ENCODE results near the gene NCK1.

Gene NCK1

GRCh38 chr3:136861890-136862616 lies at the start of gene NCK1:
Gene NCK1, plus strand, starts transcription at chr3:136862208. Its CDS starts 65,794 bp downstream, at chr3:136928002.
- peak; percentile 100 for DNase-seq

GRCh38 chr3:136817448-136817847 lies 44.6 kb upstream of the NCK1 start:
- DNase-seq, result no peak

DNA sequence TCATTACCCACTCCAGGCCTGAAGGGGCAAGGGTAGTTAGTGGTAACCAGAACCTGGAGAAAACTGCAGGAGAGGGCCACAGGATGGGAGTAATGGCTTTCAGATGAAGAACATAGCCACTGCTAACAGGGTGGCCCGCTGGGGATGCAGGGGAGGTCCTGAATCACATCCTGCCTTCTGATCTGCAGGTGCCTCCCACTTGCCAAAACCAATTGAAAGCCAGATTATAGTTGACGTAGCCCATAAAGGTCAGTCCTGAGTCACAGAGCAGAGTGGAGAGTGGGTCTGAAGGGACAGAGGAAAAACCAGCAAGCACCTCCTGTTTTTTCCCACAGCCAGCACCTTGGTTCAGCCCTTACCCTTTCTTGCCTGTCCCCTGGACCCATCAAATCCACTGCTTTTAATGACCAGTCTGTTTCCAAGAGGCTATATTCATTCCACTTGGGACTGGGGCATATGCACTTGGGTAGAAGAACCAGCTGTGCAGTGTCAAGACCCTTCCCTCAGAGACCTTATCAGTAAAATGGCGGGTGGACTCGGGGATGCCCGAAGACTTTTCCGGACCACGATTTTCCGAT lies 43.7 kb upstream of the NCK1 start:
- DNase-seq, result peak; percentile 66

- DNase-seq, result peak; percentile 96
Observed at GRCh38 chr3:136818769-136819391, 43.1 kb upstream of the NCK1 start, which contains the start of gene SLC35G2. Gene SLC35G2, plus strand, starts transcription at chr3:136819126. Its CDS starts 35,335 bp downstream, at chr3:136854461.

DNA sequence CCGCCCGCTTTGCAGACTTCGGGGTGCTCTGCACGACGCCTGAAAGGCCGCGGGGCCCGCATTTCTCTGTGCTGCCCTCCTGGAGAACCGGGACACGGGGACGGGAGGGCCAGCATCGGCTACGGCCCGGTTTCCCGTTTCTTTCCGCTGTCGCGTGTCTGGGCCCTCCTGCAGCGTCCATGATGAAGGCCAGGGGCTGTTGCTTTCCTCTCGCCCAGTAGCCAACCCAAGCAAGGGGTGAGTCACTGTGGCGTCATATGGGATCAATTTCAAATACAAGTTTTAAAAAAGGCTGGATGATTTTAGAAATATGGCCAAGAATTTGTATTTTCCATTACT lies 42.6 kb upstream of the NCK1 start:
- peak; percentile 77 for DNase-seq

- peak; percentile 80 for DNase-seq
Observed at GRCh38 chr3:136819731-136820679, 42.0 kb upstream of the NCK1 start.

GRCh38 chr3:136831461-136831860 lies 30.5 kb upstream of the NCK1 start:
- no peak for DNase-seq

GRCh38 chr3:136835089-136835812 lies 26.8 kb upstream of the NCK1 start:
- no peak for DNase-seq

- DNase-seq, result no peak
Observed at GRCh38 chr3:136835813-136836510, 26.0 kb upstream of the NCK1 start.

GRCh38 chr3:136836511-136837156 lies 25.4 kb upstream of the NCK1 start:
- peak; percentile 17 for DNase-seq

GRCh38 chr3:136838641-136839555 lies 23.1 kb upstream of the NCK1 start:
- DNase-seq, result no peak

DNA sequence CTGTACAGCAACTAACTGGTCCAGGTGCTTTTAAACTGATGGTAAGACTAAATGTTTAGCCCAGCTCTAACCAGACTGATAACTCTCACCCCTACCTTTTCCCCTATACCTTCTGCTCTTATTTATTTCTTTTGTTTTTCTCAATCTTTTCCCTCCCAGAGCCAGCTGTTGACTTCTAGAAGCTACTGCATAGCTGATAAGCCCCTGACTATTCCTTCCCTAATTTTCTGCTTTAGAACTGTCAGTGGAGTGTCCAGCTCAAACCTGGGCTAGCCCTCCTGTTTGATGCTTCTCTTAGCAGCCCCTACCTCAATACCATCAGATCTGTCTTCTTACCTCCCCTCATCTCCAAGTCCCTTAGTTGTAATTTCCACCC lies 22.5 kb upstream of the NCK1 start:
- no peak for DNase-seq

DNA sequence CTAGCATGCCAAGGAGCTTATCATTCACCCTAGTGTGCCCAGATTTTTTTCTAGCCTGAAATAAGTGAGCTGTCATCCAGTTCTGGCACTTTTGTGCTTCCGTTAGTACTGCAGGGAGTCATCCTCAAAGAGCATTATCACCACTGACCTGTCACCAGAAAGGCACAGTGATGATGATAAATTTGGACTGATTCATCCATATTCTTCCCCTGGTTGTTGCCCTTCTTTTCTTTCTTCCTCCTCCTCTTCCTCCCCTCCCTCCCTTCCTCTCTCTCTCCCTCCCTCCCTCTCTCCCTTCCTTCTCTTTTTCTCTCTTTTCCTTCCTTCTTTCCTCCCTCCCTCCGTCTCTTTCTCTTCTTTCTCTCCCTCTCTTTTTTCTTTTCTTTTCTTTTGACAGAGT lies 21.8 kb upstream of the NCK1 start:
- no peak for DNase-seq

DNA sequence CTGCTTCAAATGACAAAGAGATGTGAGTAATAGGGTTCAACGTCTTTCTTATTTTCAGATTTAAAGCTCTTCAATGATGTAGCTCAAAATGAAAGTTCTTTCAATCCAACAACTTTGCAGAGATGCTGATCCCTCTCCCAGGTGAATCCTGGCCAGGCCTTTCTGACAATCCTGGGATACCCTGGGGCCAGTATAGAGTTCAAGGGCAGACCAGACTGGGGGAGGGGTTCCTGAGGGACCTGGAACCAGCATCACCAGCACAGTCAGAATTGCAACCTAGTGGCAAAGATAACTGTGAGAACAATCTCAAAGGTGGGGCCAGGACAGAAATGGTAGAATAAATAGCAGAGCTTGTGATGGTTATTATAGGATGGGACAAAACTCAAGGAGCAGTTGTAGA lies 19.7 kb upstream of the NCK1 start:
- no peak for DNase-seq

DNA sequence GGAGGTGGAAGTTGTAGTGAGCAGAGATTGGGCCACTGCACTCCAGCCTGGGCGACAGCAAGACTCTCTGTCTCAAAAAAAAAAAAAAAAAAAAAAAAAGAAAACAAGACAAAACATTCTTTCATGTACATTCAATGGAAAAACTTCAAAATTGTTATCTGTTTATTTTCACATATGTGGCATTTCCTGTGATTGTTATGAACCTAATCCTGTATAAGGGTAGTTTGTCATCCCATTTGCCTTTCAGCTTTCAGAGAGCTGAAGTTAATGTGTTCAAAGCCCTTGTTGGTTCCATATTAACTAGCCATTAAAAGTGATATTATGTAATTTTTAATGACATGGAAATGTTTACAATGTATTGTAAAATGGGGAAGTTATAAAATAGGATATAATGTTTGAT lies 17.3 kb upstream of the NCK1 start:
- no peak for DNase-seq

- DNase-seq, result no peak
Observed at GRCh38 chr3:136852180-136852579, 9.8 kb upstream of the NCK1 start.

DNA sequence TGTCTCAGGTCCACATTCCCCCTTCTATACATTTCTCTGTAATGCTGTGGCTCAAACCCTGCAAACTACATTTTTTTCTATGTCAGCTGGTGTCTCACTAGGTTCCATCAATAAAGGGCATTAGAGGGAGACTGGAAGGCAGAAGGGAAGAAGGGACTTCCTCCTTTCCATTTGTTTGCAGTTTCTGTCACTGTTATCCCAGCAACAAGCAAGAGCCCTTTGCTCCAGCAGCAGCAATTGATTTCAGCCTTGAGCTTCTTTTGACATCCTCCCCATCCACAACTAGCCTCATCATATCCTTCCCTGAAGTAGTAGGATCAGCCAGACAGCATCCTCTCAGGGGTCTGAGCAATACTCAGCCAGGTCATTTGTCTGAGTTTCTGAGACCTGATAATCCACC lies 5.3 kb upstream of the NCK1 start:
- peak; percentile 18 for DNase-seq

DNA sequence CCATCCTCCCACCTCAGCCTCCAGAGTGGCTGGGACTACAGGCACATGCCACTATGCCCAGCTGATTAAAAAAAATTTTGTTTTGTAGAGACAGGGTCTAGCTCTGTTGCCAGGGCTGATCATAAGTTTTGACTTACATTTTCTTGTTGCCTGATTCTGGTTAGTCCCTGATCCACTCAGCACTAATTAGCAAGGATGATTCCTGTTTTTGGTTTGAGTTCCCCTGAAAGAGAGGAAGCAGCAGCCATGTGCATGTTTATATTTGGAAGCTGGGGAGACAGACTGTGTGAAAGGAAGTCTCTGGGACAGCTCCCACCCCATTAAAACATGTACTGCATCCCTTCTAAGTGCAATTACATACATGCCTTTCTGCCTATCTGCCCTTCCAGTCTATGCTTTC lies 3.6 kb upstream of the NCK1 start:
- no peak for DNase-seq

DNA sequence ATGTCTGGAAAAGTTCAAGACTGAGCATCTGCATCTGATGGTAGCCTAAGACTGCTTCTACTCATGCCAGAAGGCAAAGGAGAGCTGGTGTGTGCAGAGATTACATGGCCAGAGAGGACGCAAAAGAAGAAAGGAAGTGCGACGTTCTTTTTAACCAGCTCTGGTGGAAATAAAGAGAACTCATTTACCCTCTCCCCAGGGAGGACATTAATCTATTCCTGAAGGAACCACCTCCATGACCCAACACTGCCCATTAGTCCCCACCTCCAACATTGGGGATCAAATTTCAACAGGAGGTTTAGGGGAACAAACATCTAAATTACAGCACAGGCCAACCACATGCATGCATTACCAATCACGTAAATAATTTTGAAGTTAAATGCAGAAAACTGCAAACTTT lies 1.5 kb upstream of the NCK1 start:
- peak; percentile 23 for DNase-seq

DNA sequence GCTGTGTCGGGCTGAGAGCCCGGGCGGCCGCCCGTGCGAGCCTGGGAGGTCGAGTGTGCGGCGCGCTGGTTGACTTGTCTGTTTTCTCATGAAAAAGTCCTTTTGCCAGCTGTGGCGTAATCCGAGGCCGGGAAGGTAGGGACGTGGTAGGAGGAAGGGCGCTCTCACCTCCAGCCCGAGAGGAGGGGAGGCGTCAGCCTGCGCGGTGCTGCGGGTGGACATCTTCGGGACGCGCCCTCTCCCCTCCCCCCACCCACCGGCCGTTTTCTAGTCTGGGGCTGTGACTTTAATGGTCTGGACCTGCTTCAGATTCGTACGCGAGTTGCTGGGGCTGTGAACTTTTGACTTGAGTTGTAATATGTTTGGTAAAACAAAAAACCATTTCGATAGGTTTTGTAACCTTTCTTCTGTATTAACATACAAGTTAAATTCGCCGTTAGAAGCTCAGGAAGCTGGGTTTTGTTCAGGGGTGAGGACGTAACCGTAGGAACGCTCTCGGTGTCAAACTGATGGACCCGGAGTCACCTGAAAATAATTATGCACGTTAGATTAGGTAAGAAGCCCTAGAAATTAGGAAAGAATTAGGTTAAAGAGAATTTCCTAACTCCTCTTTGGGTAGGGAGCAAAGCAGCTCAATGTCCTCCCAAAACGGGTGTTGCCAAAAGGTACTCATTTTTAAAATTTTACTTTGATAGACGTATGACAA lies 762 bp downstream of the NCK1 start:
- peak; percentile 69 for DNase-seq

All from NCI-H82 (cell line).